Lung microvascular endothelial cell (primary cell): ENCODE results near the gene CELF1. TPM values are rescaled to one million over a fixed set of nuclear protein-coding genes. Genes with fewer than 3 reads are reported as not detected.
"Not testable (repeated sequence)": the region's sequence is repeated elsewhere in the genome, so short reads cannot be mapped to it uniquely, and the experiment has no call there.

ENCODE experiments used
- DNase-seq, 2 donors: peaks; one replicate each; pipeline versions ENCODE4 v3.0.0 to v3.0.0-alpha.2; 2010; ENCODE audit warnings: low read depth in 2 of 2
- total RNA-seq: library from RNA; depleted of rRNA; stranded (reverse); fragments of >200 nt; gene quantifications from 2 replicates; pipeline ENCODE4 v1.2.1, GENCODE V29; 2014

CELF1 gene
- total RNA-seq, 1 donor from 2014 or later: 75.0 TPM

GRCh38 chr11:47577460-47578041, 24.6 kb upstream of the CELF1 start:
- DNase-seq: no peak

GRCh38 chr11:47573321-47573720, 20.4 kb upstream of the CELF1 start:
- DNase-seq: no peak

GRCh38 chr11:47572715-47573255, 19.9 kb upstream of the CELF1 start:
- peak; percentile 7 to 29 for DNase-seq

GRCh38 chr11:47571895-47572294, 19.0 kb upstream of the CELF1 start:
- peak in 1 of 2 donors; percentile 26 for DNase-seq

- DNase-seq: no peak
These were observed 18.4 kb upstream of the CELF1 start for GRCh38 chr11:47571357-47571729.

- no peak for DNase-seq
These were observed 17.9 kb upstream of the CELF1 start for GRCh38 chr11:47570651-47571356.

GRCh38 chr11:47569646-47570045, 16.7 kb upstream of the CELF1 start:
- no peak for DNase-seq

GRCh38 chr11:47566149-47566698, 13.3 kb upstream of the CELF1 start:
- peak in 1 of 2 donors; percentile 16 for DNase-seq

GRCh38 chr11:47565340-47566148, 12.6 kb upstream of the CELF1 start, which contains the start of gene PTPMT1:
PTPMT1 (plus strand) TSS chr11:47565599; CDS start chr11:47565623, 24 bp downstream.
- DNase-seq: peak; percentile 79 to 82

GRCh38 chr11:47564933-47565339, 12.0 kb upstream of the CELF1 start:
- no peak for DNase-seq

GRCh38 chr11:47564366-47564765, 11.4 kb upstream of the CELF1 start:
- not testable (repeated sequence) for DNase-seq

GRCh38 chr11:47562393-47562792, 9.5 kb upstream of the CELF1 start:
- not testable (repeated sequence) for DNase-seq

GRCh38 chr11:47560426-47560825, 7.5 kb upstream of the CELF1 start:
- DNase-seq: no peak

- DNase-seq: no peak
These were observed 5.8 kb upstream of the CELF1 start for GRCh38 chr11:47558695-47559094.

- DNase-seq: not testable (repeated sequence)
These were observed 4.1 kb upstream of the CELF1 start for GRCh38 chr11:47557004-47557403.

- DNase-seq: peak; percentile 51 to 60
These were observed 443 bp upstream of the CELF1 start for GRCh38 chr11:47553406-47553743.

- peak; percentile 31 to 43 for DNase-seq
These were observed 821 bp downstream of the CELF1 start for GRCh38 chr11:47552056-47552565.

GRCh38 chr11:47551086-47551485, 1.8 kb downstream of the CELF1 start:
- DNase-seq: peak; percentile 44 to 49

- no peak for DNase-seq
These were observed 2.5 kb downstream of the CELF1 start for GRCh38 chr11:47550288-47551047.

- DNase-seq: not testable (repeated sequence)
These were observed 6.7 kb downstream of the CELF1 start for GRCh38 chr11:47546274-47546673.

- DNase-seq: no peak
These were observed 7.6 kb downstream of the CELF1 start for GRCh38 chr11:47545298-47545697.
